Measurements from ENCODE around the gene SHISA9. TPM values are rescaled to one million over a fixed set of nuclear protein-coding genes. Genes with fewer than 3 reads are reported as not detected.

Gene SHISA9
- total and polyA plus RNA-seq, 8 donors: 0.12 to 1.3 (median 0.37) TPM; not detected in 1

GRCh38 chr16:13105427-13105826, 204.0 kb downstream of the SHISA9 start:
- TF ChIP-seq CTCF (IDR thresholded peaks at IDR 0.05): no peak
- no peaks in the 10 kb centered on the region for H3K9me3 ChIP-seq
- WGBS, 2 donors: 79 to 82% methylated on average over 5 of the region's 5 CpGs

GRCh38 chr16:13106464-13106863, 205.1 kb downstream of the SHISA9 start:
- Histone ChIP-seq H3K27ac (no peak overlapping the region), H3K27me3 (no peaks in the 10 kb centered on the region), H3K4me3 (no peak overlapping the region), H3K4me1 (no peaks in the 10 kb centered on the region), H3K9me3 (no peaks in the 10 kb centered on the region), H3K36me3 (no peaks in the 10 kb centered on the region)
- ATAC-seq: no peak
- intact Hi-C loops (cut with DNase I): no loop called here
- FAIRE-seq: no peak
- TF ChIP-seq CTCF (IDR thresholded peaks at IDR 0.05): no peak
- no peak for DNase-seq
- WGBS, 2 donors: 90 to 94% methylated on average over 2 of the region's 2 CpGs

More at GRCh38 chr16:13105427-13105826, 204.0 kb downstream of the SHISA9 start:
- Histone ChIP-seq H3K27ac (no peak overlapping the region), H3K4me1 (no peaks in the 10 kb centered on the region), H3K36me3 (no peaks in the 10 kb centered on the region), H3K4me3 (no peak overlapping the region), H3K27me3 (no peaks in the 10 kb centered on the region)
- intact Hi-C loops (cut with DNase I): no loop called here
- DNase-seq (no peak), ATAC-seq (no peak), FAIRE-seq (no peak)

- DNase-seq: no peak
- ATAC-seq: no peak
- no peak for FAIRE-seq
- no peaks in the 10 kb centered on the region for H3K9me3 ChIP-seq
- H3K4me3 ChIP-seq: no peak overlapping the region
- WGBS, 2 donors: 74 to 85% methylated on average over 5 of the region's 5 CpGs
- intact Hi-C loops (cut with DNase I): no loop called here
- no peaks in the 10 kb centered on the region for H3K36me3 ChIP-seq
- TF ChIP-seq CTCF (IDR thresholded peaks at IDR 0.05): no peak
- no peaks in the 10 kb centered on the region for H3K4me1 ChIP-seq
- H3K27ac ChIP-seq: no peak overlapping the region
- no peaks in the 10 kb centered on the region for H3K27me3 ChIP-seq
Observed at GRCh38 chr16:13108126-13108525, 206.7 kb downstream of the SHISA9 start.

- FAIRE-seq: no peak
- ATAC-seq: no peak
- intact Hi-C loops (cut with DNase I): no loop called here
- H3K27ac ChIP-seq: no peak overlapping the region
- H3K36me3 ChIP-seq: no peaks in the 10 kb centered on the region
- 73 to 84% methylated on average over 1 of the region's 1 CpG for WGBS, 2 donors
- DNase-seq: no peak
- no peaks in the 10 kb centered on the region for H3K4me1 ChIP-seq
- H3K4me3 ChIP-seq: no peak overlapping the region
- H3K9me3 ChIP-seq: no peaks in the 10 kb centered on the region
- H3K27me3 ChIP-seq: no peaks in the 10 kb centered on the region
- no peak for TF ChIP-seq CTCF (IDR thresholded peaks at IDR 0.05)
Observed at GRCh38 chr16:13109171-13109570, 207.8 kb downstream of the SHISA9 start.

GRCh38 chr16:13110124-13110796, 208.9 kb downstream of the SHISA9 start:
- peak; percentile 35 to 80 (median 54) for ATAC-seq
- TF ChIP-seq CTCF (IDR thresholded peaks at IDR 0.05): no peak
- 29 to 40% methylated on average over 7 of the region's 7 CpGs for WGBS, 2 donors

More at GRCh38 chr16:13110124-13110796, 208.9 kb downstream of the SHISA9 start:
- DNase-seq: peak in 2 of 6 donors; percentile 6 to 20
- H3K4me3 ChIP-seq: no peak overlapping the region
- intact Hi-C loops (cut with DNase I): no loop called here
- no peaks in the 10 kb centered on the region for H3K36me3 ChIP-seq
- no peaks in the 10 kb centered on the region for H3K9me3 ChIP-seq
- no peaks in the 10 kb centered on the region for H3K27me3 ChIP-seq
- no peak for FAIRE-seq
- no peaks in the 10 kb centered on the region for H3K4me1 ChIP-seq
- H3K27ac ChIP-seq: no peak overlapping the region
